Stimulated activated CD4-positive, alpha-beta T cell treated with anti-CD3 and anti-CD28 coated beads, TNF-alpha, amount 100 ng/mL, for 1 hour (primary cell): ENCODE measurements around the gene PODXL2.
"Not testable (repeated sequence)": the region's sequence is repeated elsewhere in the genome, so short reads cannot be mapped to it uniquely, and the experiment has no call there.

ENCODE experiments used
- DNase-seq, 3 donors: peaks; one replicate each; pipeline ENCODE4 v3.0.0-alpha.2; 2020; ENCODE audit warnings: low read depth in 3 of 3, low spot score in 1 of 3

Gene PODXL2

DNA sequence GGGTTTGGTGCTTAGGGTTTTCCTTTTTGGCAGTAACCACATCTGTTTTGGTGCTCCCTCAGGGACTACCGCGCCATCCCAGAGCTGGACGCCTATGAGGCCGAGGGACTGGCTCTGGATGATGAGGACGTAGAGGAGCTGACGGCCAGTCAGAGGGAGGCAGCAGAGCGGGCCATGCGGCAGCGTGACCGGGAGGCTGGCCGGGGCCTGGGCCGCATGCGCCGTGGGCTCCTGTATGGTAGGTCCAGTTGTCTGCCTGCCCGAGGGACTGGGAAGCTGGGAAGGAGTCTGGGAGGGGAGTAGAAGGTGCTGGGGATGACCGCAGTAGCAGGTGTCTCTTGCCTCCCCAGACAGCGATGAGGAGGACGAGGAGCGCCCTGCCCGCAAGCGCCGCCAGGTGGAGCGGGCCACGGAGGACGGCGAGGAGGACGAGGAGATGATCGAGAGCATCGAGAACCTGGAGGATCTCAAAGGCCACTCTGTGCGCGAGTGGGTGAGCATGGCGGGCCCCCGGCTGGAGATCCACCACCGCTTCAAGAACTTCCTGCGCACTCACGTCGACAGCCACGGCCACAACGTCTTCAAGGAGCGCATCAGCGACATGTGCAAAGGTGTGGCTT lies 24.3 kb upstream of the PODXL2 start:
- no peak for DNase-seq

DNA sequence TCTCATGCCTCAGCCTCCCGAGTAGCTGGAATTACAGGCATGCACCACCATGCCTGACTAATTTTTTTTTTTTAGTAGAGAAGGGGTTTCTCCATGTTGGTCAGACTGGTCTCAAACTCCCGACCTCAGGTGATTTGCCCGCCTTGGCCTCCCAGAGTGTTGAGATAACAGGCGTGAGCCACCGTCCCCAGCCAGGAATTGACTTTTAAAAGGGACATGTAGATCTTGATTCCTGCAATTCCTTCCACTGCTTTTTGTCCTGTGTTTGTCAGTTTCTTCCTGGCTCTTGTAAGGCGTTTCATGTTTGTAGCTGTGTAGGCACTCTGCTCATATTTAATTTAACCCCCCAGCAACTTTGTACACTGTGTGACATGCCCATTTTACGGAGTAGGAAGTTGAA lies 23.4 kb upstream of the PODXL2 start:
- DNase-seq, result not testable (repeated sequence)

DNA sequence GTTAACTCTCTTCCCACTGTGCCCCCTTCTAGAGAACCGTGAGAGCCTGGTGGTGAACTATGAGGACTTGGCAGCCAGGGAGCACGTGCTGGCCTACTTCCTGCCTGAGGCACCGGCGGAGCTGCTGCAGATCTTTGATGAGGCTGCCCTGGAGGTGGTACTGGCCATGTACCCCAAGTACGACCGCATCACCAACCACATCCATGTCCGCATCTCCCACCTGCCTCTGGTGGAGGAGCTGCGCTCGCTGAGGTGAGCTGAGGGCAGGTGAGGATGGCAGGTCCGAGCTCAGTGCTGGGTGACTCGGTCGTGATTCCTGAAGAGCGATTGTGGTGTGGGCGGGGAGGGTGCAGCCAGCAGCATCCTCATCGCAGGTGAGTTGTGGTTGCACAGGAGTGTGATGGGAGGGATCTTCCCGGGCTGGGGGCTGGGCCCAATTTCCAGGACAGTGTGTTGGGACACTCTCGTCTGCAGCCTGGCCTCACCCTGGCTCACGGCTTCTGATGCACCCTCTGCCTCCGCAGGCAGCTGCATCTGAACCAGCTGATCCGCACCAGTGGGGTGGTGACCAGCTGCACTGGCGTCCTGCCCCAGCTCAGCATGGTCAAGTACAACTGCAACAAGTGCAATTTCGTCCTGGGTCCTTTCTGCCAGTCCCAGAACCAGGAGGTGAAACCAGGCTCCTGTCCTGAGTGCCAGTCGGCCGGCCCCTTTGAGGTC lies 22.7 kb upstream of the PODXL2 start:
- no peak for DNase-seq

DNA sequence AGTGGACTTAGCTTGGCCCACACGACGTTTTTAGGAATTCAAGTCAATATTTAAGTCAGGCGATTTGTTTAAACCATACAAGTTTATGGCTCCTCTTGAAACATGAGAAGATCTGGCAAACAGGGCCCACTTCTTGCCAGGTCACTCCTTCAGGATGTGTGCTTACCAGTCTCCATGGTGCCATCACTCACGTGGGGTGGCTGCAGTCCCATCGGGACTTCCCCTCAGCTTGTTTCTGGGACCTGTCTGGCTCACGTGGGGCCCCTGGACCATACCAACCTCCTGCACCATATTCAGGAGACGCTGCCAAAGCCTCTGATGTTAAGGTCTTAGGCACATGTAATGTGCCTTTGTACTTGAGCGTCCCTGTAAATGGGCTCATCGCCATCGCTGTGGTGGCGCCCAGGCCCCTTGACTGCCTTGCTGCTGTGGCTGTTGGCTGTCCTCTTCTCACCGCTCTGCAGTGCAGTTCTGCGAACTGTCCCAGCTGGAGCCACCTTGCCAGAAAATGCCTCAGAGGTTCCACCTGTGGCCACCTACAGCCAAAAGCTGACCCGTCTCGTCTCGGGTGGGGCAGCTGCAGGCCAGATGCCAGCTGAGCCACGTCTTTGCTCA lies 21.9 kb upstream of the PODXL2 start:
- no peak for DNase-seq

DNA sequence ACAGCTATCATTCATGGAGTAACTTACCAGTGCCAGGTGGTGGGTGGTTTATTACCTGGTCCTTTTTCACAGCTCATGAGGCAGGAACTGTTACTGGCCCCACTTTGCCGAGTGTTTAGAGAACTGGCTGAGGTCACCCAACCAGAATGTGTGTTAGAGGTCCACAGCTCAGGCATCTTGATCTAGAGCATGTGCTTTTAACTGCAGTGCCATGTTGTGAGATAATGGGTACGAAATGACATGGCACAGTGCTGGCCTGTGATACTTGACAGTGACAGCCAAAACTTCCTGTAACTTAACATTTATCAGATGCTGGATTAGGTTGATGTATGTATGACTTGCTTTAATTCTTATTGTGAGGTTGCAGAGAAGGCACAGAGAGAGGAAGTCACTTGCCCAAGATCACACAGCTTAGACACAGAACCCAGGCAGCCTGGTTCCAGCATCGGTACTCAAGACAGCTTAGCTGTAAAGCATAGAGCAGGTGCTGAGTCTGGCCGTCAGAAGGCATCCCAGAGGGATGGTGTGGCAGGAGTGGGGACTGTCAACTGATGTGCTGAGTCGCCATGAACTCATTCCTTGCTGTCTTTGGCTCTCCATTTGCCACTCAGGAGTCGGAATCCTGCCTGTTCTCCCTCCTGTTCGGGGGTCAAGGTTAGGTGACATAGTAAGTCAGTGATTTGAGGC lies 21.2 kb upstream of the PODXL2 start:
- no peak for DNase-seq

DNA sequence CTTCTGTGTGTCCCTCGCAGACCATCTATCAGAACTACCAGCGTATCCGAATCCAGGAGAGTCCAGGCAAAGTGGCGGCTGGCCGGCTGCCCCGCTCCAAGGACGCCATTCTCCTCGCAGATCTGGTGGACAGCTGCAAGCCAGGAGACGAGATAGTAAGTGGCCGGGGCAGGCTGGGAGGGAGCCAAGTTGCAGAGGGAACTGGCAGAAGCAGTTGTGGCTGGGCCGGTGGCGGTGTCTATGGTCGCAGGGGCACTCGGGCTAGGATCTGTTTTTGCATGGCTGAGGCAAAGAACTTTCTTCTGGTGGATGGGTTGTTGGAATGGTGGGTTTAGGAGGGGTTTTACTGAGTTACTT lies 20.6 kb upstream of the PODXL2 start:
- DNase-seq, result no peak

DNA sequence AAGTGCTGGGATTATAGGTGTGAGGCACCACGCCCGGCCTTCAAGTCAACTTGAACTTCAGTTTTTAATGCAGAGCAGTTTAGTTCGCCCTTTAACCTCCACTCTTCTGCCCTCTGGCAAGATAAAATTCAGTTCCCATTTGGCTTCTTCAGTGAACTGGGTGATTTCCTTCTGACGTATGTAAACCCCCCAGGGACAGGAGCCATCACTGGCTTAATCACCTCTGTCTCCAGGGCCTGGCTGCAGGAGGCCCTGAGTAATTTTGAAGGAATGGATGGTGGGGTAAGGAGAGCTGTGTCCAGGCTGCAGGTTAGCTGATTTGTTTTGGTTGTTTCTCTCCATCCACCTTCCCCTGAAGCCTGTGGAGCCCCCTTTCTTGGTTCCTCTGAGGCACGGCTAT lies 18.9 kb upstream of the PODXL2 start:
- no peak for DNase-seq

DNA sequence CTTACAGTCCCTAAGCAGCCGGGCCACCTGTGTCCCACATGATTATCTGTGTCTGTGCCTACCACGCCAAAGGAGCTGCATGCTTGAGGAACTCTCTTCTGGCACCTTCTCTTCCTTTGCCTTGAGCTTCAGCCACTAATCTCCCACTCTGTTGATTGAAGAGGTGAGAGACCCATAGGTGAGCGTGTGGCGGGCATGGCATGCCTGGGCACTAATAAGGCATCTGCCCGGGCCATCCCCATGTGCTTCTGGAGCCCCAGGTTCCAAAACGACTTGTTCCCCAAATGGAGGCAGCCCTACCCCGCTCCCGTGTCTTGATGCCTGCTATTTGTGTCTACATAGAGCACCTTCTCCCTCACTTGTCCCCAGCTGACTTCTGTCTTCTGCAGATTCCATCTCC lies 17.7 kb upstream of the PODXL2 start:
- no peak for DNase-seq

DNA sequence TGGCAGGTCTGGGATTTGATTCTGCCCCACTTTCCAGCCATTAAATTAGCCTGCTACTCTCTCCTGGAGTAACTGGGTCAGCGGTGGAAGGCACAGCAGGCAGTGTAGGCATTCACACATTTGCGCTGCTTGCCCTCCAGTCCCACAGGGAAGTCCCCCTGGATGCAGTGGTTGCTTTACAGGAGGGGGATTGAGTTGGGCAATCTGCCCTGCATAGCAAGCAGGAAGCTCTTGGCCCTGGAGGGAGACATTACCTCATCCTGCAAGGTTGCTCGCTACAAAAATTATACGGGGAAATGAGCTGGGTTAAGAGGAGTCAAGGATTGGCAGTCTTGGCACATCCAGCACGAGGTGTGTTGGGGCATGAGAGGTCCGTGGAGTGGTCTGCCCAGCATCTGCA lies 16.0 kb upstream of the PODXL2 start:
- DNase-seq, result no peak

DNA sequence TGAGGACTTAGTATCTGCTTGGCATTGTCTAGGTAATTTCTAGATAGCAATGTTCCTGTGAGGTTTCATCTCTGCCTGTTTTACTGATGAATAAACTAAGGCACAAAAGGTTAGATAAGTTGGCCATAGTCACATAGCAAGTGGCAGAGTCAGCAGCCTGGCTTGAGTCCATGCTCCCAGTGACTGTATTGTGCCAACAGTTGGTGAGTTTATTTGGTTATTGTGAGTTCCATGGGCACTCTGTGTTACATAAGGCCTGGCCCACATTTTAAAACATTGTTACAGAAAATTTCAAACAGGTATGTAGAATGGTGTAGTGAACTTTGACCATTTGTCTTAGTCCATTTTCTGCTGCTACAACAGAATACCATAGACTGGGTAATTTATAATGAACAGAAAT lies 15.6 kb upstream of the PODXL2 start:
- DNase-seq, result no peak

DNA sequence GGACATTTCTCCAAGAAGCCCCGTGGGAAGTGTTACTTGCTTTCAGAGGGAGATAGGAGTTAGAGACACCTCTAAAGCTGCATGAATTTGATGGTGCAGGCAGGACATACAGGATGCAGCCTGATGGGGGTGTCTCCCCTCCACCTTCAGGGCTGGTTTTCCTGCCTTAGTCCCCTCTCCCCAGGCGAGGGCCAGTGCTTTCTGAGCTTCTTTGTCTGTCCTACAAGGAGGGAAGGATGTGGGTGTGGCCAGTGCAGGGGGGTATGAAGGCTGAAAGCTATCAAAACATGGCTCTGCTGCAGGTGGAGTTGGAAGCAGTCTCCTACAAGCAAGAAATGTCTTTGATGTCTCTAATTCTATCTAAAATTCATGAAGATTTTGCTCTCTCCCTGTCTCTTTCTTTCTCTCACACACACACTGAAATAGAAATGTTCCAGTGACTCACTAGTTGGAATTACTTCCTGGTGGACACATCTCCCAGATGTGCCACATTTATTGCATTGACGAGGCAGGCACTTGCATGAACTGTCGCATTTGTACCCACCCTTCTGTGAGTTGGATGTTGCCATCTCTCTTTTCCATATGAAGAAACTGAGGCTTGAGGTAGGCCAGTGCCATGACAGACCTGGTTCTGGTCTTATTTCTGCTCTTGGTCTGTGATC lies 13.9 kb upstream of the PODXL2 start:
- DNase-seq, result no peak

DNA sequence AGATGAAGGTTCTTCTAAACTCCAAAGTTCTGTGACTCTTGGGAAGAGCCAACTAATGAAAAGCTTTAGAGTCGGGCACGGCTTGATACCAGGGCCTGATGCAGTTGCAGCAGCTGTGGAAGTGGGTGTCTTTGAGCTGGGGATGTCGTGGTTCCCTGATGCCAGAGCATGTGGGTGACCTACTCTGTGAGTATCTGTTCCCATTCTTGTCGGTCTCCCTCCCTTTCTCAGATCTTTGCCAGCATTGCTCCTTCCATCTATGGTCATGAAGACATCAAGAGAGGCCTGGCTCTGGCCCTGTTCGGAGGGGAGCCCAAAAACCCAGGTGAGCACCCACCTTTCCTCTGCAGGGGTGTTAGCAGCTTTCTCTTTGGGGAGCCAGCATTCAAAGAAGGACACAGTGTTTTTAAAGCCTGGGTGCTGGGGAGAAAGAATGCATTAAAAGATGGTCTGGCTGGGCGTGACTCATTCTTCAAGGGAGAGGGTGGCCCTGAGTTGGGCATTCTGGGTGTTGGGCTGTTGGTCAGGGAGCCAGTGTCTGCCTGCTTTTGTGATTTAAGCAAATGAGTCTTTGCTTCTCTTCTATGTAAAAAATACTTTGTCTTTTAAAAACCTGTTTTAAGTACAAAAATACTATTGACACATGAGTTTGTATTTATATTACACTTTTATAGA lies 13.2 kb upstream of the PODXL2 start:
- DNase-seq, result no peak

DNA sequence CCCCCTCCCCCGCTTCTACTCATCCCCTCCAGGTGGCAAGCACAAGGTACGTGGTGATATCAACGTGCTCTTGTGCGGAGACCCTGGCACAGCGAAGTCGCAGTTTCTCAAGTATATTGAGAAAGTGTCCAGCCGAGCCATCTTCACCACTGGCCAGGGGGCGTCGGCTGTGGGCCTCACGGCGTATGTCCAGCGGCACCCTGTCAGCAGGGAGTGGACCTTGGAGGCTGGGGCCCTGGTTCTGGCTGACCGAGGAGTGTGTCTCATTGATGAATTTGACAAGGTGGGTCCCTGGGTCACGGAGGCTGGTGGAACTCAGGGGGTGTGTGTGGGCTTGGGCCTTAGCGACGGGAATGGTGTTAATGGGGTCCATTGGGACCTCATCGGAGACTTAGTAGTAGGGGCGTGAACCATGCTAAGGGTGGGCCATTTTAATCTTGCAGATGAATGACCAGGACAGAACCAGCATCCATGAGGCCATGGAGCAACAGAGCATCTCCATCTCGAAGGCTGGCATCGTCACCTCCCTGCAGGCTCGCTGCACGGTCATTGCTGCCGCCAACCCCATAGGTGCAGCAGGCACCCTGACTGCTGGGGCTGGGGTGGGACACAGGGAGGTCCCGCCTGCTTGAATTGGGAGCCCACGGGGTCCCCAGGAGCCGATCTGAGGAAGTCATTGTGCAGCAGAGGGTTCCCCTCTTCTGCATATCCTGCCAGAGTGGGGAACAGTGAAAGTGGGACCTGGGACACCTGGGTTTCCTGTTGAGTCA lies 12.0 kb upstream of the PODXL2 start:
- no peak for DNase-seq

DNA sequence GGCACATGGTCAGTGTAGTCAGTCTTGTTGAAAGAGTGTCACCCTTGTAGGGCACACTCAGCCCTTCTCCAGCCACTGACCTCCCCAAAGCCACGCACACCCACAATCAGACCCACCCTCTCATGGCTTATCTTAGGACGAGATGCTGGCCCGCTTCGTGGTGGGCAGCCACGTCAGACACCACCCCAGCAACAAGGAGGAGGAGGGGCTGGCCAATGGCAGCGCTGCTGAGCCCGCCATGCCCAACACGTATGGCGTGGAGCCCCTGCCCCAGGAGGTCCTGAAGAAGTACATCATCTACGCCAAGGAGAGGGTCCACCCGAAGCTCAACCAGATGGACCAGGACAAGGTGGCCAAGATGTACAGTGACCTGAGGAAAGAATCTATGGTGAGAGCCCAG lies 10.1 kb upstream of the PODXL2 start:
- DNase-seq, result no peak

DNA sequence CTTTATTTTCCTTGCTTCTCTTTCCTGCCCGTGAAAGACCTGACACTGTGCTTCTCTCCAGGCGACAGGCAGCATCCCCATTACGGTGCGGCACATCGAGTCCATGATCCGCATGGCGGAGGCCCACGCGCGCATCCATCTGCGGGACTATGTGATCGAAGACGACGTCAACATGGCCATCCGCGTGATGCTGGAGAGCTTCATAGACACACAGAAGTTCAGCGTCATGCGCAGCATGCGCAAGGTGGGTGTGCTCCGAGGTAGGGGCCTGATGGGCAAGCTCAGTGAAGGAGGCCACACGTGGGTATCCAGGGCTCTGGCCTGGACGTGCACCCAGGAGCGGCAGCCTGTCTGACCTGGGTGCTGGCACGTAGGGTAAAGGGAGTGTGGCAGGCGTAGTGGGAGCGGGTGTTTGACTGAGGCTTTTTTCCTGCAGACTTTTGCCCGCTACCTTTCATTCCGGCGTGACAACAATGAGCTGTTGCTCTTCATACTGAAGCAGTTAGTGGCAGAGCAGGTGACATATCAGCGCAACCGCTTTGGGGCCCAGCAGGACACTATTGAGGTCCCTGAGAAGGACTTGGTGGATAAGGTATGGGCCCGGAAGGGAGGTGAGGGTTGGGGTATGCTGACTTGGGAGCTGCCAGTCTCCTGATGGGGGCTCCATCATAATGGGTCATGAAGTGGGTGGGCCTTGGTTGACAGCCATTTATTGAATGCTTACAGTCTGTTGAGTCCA lies 8.2 kb upstream of the PODXL2 start:
- no peak for DNase-seq

DNA sequence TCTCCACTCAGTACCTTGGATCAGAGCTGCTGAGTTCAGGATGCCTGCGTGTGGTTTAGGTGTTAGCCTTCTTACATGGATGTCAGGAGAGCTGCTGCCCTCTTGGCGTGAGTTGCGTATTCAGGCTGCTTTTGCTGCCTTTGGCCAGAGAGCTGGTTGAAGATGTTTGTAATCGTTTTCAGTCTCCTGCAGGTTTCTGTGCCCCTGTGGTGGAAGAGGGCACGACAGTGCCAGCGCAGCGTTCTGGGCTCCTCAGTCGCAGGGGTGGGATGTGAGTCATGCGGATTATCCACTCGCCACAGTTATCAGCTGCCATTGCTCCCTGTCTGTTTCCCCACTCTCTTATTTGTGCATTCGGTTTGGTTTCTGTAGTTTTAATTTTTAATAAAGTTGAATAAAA lies 7.0 kb upstream of the PODXL2 start:
- DNase-seq, result no peak

DNA sequence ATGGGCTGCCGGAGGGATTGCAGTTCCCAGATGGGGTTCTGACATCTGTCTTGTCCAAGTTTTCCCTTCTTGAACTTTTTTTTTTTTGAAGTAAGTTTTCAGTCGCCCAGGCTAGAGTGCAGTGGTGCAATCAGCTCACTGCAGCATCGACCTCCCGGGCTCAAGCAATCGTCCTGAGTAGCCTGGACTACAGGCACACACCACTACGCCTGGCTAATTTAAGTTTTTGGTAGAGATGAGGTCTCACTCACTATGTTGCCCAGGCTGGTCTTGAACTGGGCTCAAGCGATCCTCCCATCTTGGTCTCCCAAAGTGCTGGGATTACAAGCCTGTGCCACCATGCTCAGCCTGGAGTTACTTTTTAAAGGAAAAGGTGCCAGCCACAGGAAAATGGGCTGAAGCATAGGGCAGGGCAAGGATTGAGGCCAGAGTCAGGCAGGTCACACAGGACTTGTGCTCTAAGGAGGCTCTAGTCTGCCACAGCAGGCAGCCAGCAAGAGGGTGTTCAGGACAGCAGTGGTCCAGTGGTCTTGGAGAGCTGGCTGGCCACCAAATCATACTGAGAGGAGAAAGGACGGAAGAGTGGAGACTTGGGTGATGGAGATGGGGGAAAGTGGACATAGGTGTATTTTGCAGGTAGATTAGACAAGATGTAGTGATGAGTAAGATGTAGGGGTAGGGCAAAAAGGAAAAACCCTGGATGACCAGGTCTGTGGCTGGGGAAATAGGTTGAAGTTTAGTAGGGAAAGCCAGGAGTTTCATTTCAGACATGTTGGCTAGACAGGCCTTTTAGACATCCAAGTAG lies 6.0 kb upstream of the PODXL2 start:
- DNase-seq, result no peak

DNA sequence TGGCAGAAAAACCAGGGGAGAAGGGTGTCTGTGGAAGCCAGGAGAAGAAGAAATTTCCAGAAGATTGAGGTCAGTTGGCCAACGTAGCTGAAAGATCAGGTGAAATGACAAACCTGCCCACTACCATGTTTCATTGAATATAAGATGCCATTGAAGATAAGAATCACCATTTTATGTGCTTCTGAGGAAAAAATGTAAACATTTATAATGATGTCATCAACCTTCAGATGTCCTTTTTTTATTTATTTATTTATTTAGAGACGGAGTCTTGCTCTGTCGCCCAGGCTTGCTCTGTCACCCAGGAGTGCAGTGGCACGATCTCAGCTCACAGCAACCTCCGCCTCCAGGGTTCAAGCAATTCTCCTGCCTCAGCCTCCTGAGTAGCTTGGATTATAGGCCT lies 4.9 kb upstream of the PODXL2 start:
- DNase-seq, result no peak

DNA sequence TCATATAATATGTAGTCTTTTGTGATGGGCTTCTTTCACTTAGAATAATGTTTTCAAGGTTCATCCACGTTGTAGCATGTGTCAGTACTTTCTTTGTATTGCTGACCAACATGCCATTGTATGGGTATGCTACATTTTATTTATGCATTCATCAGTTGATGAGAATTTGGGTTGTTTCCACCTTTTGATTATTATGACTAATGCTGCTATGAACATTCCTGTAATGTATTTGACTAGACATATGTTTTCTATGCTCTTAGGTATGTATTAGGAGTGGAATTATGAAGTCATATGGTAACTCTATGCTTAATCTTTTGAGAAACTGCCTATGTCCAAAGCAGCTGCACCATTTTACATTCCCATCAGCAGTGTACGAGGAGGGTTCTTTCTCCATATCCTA lies 3.2 kb upstream of the PODXL2 start:
- no peak for DNase-seq
